Measurements from ENCODE around the gene LSM8.
"Not testable (repeated sequence)": the region's sequence is repeated elsewhere in the genome, so short reads cannot be mapped to it uniquely, and the experiment has no call there.

The LSM8 gene

GRCh38 chr7:118202061-118202460 is 18.1 kb downstream of the LSM8 start:
- FAIRE-seq (no peak), DNase-seq (ENCODE audit: insufficient read length, low spot score) (no peak)

GRCh38 chr7:118214051-118214832 is 30.3 kb downstream of the LSM8 start:
- no peak for DNase-seq (ENCODE audit: insufficient read length, low spot score)
- no peak for FAIRE-seq

- no peak for FAIRE-seq
Observed at GRCh38 chr7:118214833-118215182, 30.8 kb downstream of the LSM8 start.

GRCh38 chr7:118217210-118217619 is 33.3 kb downstream of the LSM8 start:
- DNase-seq (ENCODE audit: insufficient read length, low spot score): no peak
- FAIRE-seq: no peak

More at GRCh38 chr7:118214833-118215182, 30.8 kb downstream of the LSM8 start:
- no peak for DNase-seq (ENCODE audit: insufficient read length, low spot score)

GRCh38 chr7:118218413-118219156 is 34.6 kb downstream of the LSM8 start:
- FAIRE-seq (no peak), DNase-seq (ENCODE audit: insufficient read length, low spot score) (no peak)

GRCh38 chr7:118219157-118219512 is 35.2 kb downstream of the LSM8 start:
- FAIRE-seq (no peak), DNase-seq (ENCODE audit: insufficient read length, low spot score) (no peak)

- DNase-seq (ENCODE audit: insufficient read length, low spot score) (no peak), FAIRE-seq (no peak)
Observed at GRCh38 chr7:118220583-118220982, 36.6 kb downstream of the LSM8 start.

GRCh38 chr7:118222591-118222990 is 38.6 kb downstream of the LSM8 start:
- FAIRE-seq: no peak
- DNase-seq (ENCODE audit: insufficient read length, low spot score): no peak

GRCh38 chr7:118224521-118224920 is 40.6 kb downstream of the LSM8 start, which contains the start of gene ANKRD7:
Gene ANKRD7 (plus strand): TSS chr7:118224704. CDS start chr7:118224831, 127 bp downstream.
- DNase-seq (ENCODE audit: insufficient read length, low spot score) (no peak), FAIRE-seq (no peak)

GRCh38 chr7:118232837-118233236 is 48.9 kb downstream of the LSM8 start:
- no peak for DNase-seq (ENCODE audit: insufficient read length, low spot score)
- no peak for FAIRE-seq

GRCh38 chr7:118233799-118234198 is 49.8 kb downstream of the LSM8 start:
- DNase-seq (ENCODE audit: insufficient read length, low spot score) (no peak), FAIRE-seq (no peak)

GRCh38 chr7:118239014-118239413 is 55.0 kb downstream of the LSM8 start:
- DNase-seq (ENCODE audit: insufficient read length, low spot score): no peak
- no peak for FAIRE-seq

GRCh38 chr7:118240320-118240719 is 56.4 kb downstream of the LSM8 start:
- FAIRE-seq; DNase-seq (ENCODE audit: insufficient read length, low spot score): not testable (repeated sequence)
